ENCODE data around the gene FDXR. TPM values are rescaled to one million over a fixed set of nuclear protein-coding genes. Genes with fewer than 3 reads are reported as not detected.

FDXR gene
- total and polyA plus RNA-seq, 2 donors (not counting 1 experiment from before 2014, with no cell fraction given) = 4.6 to 7.0 TPM

DNA sequence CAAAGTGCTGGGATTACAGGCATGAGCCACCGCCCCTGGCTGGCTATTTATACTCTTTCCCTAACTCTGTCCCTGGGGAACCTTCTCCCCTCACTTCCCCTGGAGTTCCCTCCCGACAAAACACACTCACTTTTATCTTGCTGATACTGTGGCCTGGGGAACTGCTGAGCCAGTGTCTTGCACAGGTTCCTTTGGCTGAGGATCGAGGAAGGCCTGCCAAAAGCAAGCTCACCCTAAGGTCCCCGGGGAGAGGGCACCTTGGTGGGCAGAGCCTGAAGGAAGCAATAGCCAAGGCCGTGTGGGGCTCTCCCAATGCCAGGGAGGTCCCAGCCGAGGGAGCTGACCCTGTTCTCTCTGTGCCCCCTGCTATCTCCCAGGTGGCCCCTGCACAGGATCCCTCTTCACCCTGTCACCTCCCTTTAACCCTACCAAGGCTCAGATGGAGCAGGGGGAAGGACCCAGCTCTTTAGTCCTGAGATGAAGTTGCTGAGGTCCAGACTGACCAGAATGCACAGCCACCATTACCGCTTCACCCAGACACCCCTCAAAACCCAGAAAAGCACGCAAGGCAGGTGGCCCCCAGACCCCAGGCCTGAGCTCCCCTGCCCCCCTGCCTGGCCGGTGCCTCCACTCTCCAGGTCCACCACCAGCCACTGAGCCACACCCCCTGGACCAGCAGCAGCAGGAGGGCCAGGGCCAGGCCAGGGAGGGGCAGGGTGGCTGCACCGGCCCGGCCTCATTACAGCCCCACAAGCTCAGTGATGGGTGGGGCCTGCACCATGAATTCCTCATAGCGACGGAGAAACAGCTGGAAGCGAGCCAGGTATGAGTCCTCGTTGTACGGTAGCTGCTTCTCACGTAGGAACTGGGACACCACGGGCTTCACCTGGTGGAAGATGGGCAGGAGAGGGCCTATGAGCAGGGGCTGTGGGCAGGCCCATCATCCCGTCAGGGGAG, 5.1 kb upstream of the FDXR start:
- Histone ChIP-seq H3K4me1 (ENCODE audit: control insufficient read depth in 2 of 2, insufficient read depth in 2 of 2, low read length in 2 of 2) (peaks cover 4 to 6% of the 10 kb centered on the region in 2 donors), H3K27me3 (replicated peaks in 1 of 4; ENCODE audit: control extremely low read depth in 1 of 4, control insufficient read depth in 3 of 4, insufficient read depth in 4 of 4, low read length in 3 of 4) (no peaks in the 10 kb centered on the region), H3K79me2 (ENCODE audit: control insufficient read depth, insufficient read depth, low read length) (no peaks in the 10 kb centered on the region), H2AFZ (ENCODE audit: insufficient read depth, low read depth, low read length, poor library complexity, severe bottlenecking) (no peak overlapping the region), H3K27ac (ENCODE audit: low read length in 2 of 2) (no peak overlapping the region), H3K4me2 (replicated peaks; ENCODE audit: low read depth, low read length, poor library complexity, severe bottlenecking) (no peak overlapping the region), H3K4me3 (ENCODE audit: control extremely low read depth in 1 of 5, extremely low read depth in 1 of 5, insufficient read depth in 1 of 5, low read depth in 2 of 5, low read length in 4 of 5) (no peak overlapping the region), H4K20me1 (ENCODE audit: control insufficient read depth, insufficient read depth, low read length, poor library complexity, severe bottlenecking) (no peaks in the 10 kb centered on the region), H3K9me3 (ENCODE audit: control extremely low read depth in 1 of 3, control insufficient read depth in 2 of 3, insufficient read depth in 1 of 3, low read length in 2 of 3) (no peaks in the 10 kb centered on the region), H3K36me3 (replicated peaks in 1 of 2; ENCODE audit: control extremely low read depth in 1 of 2, control insufficient read depth in 1 of 2, extremely low read depth in 1 of 2, insufficient read depth in 2 of 2, low read length in 1 of 2) (no peaks in the 10 kb centered on the region), H3K9ac (ENCODE audit: low read length) (no peak overlapping the region)
- POLR2A ChIA-PET = interaction anchor here (0.5 kb wide), 1 partner anchor 56 kb away, joined by 6 read pairs; no protein-coding TSS in a partner anchor
- peaks cover 5% of the 10 kb centered on the region for H3K4me1 Mint-ChIP-seq
- DNase-seq = no peak
- H3K9me3 Mint-ChIP-seq (ENCODE audit: insufficient read depth) = no peaks in the 10 kb centered on the region
- no peak overlapping the region for H3K4me3 Mint-ChIP-seq
- no peak for TF ChIP-seq CTCF (IDR thresholded peaks at IDR 0.05)
- no peak for TF ChIP-seq EZH2 (IDR thresholded peaks at IDR 0.05; ENCODE audit: borderline replicate concordance, insufficient read depth, low read depth, low read length, poor library complexity, severe bottlenecking)
- no peak for ATAC-seq (ENCODE audit: low read depth)
- intact Hi-C loops (cut with micrococcal nuclease) = no loop called here
- peaks cover 4% of the 10 kb centered on the region for H3K27me3 Mint-ChIP-seq
- 79% methylated on average over 18 of the region's 19 CpGs for WGBS (ENCODE audit: insufficient coverage)
- CTCF ChIA-PET = no interaction called here
- no peak overlapping the region for H3K27ac Mint-ChIP-seq
